HepG2 (cell line): ENCODE results near the gene TFAP2A. TPM values are rescaled to one million over a fixed set of nuclear protein-coding genes. Genes with fewer than 3 reads are reported as not detected.

Experiments used
- ATAC-seq: fragments of 200-7000 bp; cut with Tn5 transposase; 3 replicates; pipeline ENCODE4 v1.9.1; 2020; ENCODE audit warnings: mild to moderate bottlenecking, moderate library complexity
- BruUV-seq: library from RNA; stranded (reverse); fragments of 400-500 nt; replicated peaks from 2 replicates; lab custom pipeline; 2021; lab: Mats Ljungman, UMichigan
- CTCF ChIA-PET: fragments of 300-600 bp; formaldehyde crosslinking; extraction: SDS; loops from one replicate; lab custom pipeline; 2021; ENCODE audit warnings: low total read pairs, inconsistent platforms, low intra/inter-chr PET ratio; lab: Yijun Ruan, JAX
- POLR2A ChIA-PET: fragments of 350-600 bp; sonication (Branson Sonifier 250); formaldehyde crosslinking; loops from one replicate; lab custom pipeline; 2020; ENCODE audit warnings: antibody characterized with exemption, inconsistent platforms; lab: Yijun Ruan, JAX
- DNase-seq: peaks from one replicate; pipeline ENCODE4 v3.0.0-alpha.2; 2015; ENCODE audit warnings: low spot score
- FAIRE-seq: peaks from 3 replicates; lab custom pipeline; 2011; peaks lifted over from hg19 to GRCh38; lab: Jason Lieb, UNC
- H2AFZ ChIP-seq: one replicate; pipeline ENCODE4 v1.6.1; 2011; ENCODE audit warnings: low read length, inconsistent platforms
- H3K27ac ChIP-seq: fragments of 300-600 bp; 3 replicates; pipeline ENCODE4 v1.8.0; 2011; ENCODE audit warnings: mixed run types, mild to moderate bottlenecking, mixed read lengths, low read length, inconsistent platforms; ENCODE audit not compliant: insufficient read depth; ENCODE audit errors: extremely low read length
- H3K27me3 ChIP-seq, 2 experiments: fragments of 200-600 bp in 1 of 2; 2 replicates in 1 of 2; 3 replicates in 1 of 2; pipeline versions ENCODE4 v1.6.0 to v1.8.0; 2011; ENCODE audit warnings: low read length in 2 of 2, mild to moderate bottlenecking in 2 of 2, moderate library complexity in 2 of 2, inconsistent platforms in 1 of 2; ENCODE audit not compliant: insufficient read depth in 2 of 2, control insufficient read depth in 1 of 2
- H3K36me3 ChIP-seq, 2 experiments: fragments of 200-600 bp in 1 of 2; replicated peaks in 1 of 2; 2 replicates in 1 of 2; 3 replicates in 1 of 2; pipeline versions ENCODE4 v1.5.1 to v1.8.0; 2011; ENCODE audit warnings: low read length in 2 of 2, inconsistent platforms in 1 of 2; ENCODE audit not compliant: insufficient read depth in 2 of 2, control insufficient read depth in 1 of 2
- H3K4me1 ChIP-seq: 2 replicates; pipeline ENCODE4 v1.5.1; 2012; ENCODE audit warnings: low read length, inconsistent platforms; ENCODE audit not compliant: insufficient read depth
- H3K4me2 ChIP-seq: 2 replicates; pipeline ENCODE4 v1.6.0; 2011; ENCODE audit warnings: low read depth, low read length, inconsistent platforms
- H3K4me3 ChIP-seq, 3 experiments: fragments of 200-600 bp in 1 of 3; sonication (generic), shearing (Covaris generic) in 1 of 3; replicated peaks in 1 of 3; 2 replicates each; pipeline ENCODE4 v1.5.1; 2011 to 2016; ENCODE audit warnings: low read length in 3 of 3, inconsistent platforms in 2 of 3, low read depth in 2 of 3, mild to moderate bottlenecking in 2 of 3, control low read depth in 1 of 3, mixed read lengths in 1 of 3; ENCODE audit not compliant: insufficient read depth in 1 of 3
- H3K79me2 ChIP-seq: one replicate; pipeline ENCODE4 v1.6.1; 2011; ENCODE audit warnings: low read length, inconsistent platforms; ENCODE audit not compliant: insufficient read depth
- H3K9ac ChIP-seq: 2 replicates; pipeline ENCODE4 v1.6.0; 2011; ENCODE audit warnings: mild to moderate bottlenecking, low read depth, low read length, inconsistent platforms; ENCODE audit not compliant: insufficient read depth
- H3K9me3 ChIP-seq: 2 replicates; pipeline ENCODE4 v1.5.1; 2012; ENCODE audit warnings: mild to moderate bottlenecking, low read length
- H4K20me1 ChIP-seq: 2 replicates; pipeline ENCODE4 v1.6.0; 2011; ENCODE audit warnings: inconsistent platforms, mild to moderate bottlenecking, low read length, moderate library complexity; ENCODE audit not compliant: insufficient read depth
- CHD2 ChIP-seq: IDR thresholded peaks from 2 replicates; pipeline ENCODE4 v1.6.1; 2011; ENCODE audit warnings: low read depth, low read length, improper control_type of control experiment
- DNMT3B ChIP-seq: conservative IDR thresholded peaks from 2 replicates; pipeline ENCODE4 v1.6.1; 2016; ENCODE audit warnings: missing biosample characterization, control low read depth
- DR1 ChIP-seq: sonication (generic); formaldehyde crosslinking; IDR thresholded peaks from 2 replicates; pipeline ENCODE4 v1.8.0; 2021; ENCODE audit warnings: mild to moderate bottlenecking, missing genetic modification reagents, inconsistent platforms
- MXI1 ChIP-seq: IDR thresholded peaks from 3 replicates; pipeline ENCODE4 v1.6.1; 2012; ENCODE audit warnings: low read depth, low read length, inconsistent platforms, borderline replicate concordance
- POLR2G ChIP-seq: fragments of 200-400 bp; formaldehyde crosslinking; IDR thresholded peaks from 2 replicates; pipeline ENCODE4 v1.6.1; 2018; ENCODE audit warnings: mild to moderate bottlenecking, low read depth, low read length, moderate library complexity
- SPEN ChIP-seq: sonication (generic); formaldehyde crosslinking; IDR thresholded peaks from 2 replicates; pipeline ENCODE4 v1.5.1; 2020; ENCODE audit warnings: low read depth, mild to moderate bottlenecking, missing genetic modification reagents
- ZNF12 ChIP-seq: sonication (generic); formaldehyde crosslinking; IDR thresholded peaks from 2 replicates; pipeline ENCODE4 v1.5.0; 2020; ENCODE audit warnings: missing genetic modification reagents
- ZNF512B ChIP-seq: sonication (generic); formaldehyde crosslinking; IDR thresholded peaks from 2 replicates; pipeline ENCODE4 v1.5.1; 2020; ENCODE audit warnings: missing genetic modification reagents, mild to moderate bottlenecking, borderline replicate concordance
- WGBS: methylation state at CpG from one replicate; pipeline ENCODE4 v1.1.6; 2017; ENCODE audit warnings: low lambda C conversion rate; 5-methylcytosine and 5-hydroxymethylcytosine counted together
- in situ Hi-C: cut with HindIII; loops from 2 replicates; pipeline ENCODE4 v1.10.0; 2017; ENCODE audit warnings: low pct_unique_long_range_greater_than_20kb; ENCODE audit not compliant: extremely low pct_ligation_motif_present
- intact Hi-C: fragments of 100-400 bp; cut with micrococcal nuclease; formaldehyde crosslinking; loops from one replicate; pipeline ENCODE4 v1.10.0; 2022; ENCODE audit not compliant: unreplicated experiment
- polyA plus RNA-seq, 8 experiments: library from polyadenylated mRNA; depleted of rRNA in 3 of 8; stranded (reverse) in 7 of 8; unstranded in 1 of 8; fragments of >200 nt; fragmentation: Illumina TruSeq in 4 of 8; extraction: Trizol in 4 of 8; gene quantifications; 2 replicates each; pipeline versions ENCODE4 v1.2.1 to v1.2.3, GENCODE V29; 2011 to 2016; ENCODE audit warnings: low read depth in 4 of 8, missing spikeins in 1 of 8, mixed read lengths in 1 of 8; ENCODE audit not compliant: insufficient read depth in 1 of 8
- total RNA-seq, 5 experiments: library from RNA; depleted of rRNA; stranded (reverse); fragments of >200 nt; fragmentation: Illumina TruSeq; extraction: Trizol; gene quantifications; 2 replicates each; pipeline ENCODE4 v1.2.3, GENCODE V29; 2016; ENCODE audit warnings: low read depth in 1 of 5
- TF ChIP-seq, protein P1 (sequence below): sonication (generic); formaldehyde crosslinking; IDR thresholded peaks from 2 replicates; pipeline ENCODE4 v1.5.1; 2020; ENCODE audit warnings: mild to moderate bottlenecking, missing genetic modification reagents, borderline replicate concordance
- TF ChIP-seq, protein P2 (sequence below): sonication (generic); formaldehyde crosslinking; IDR thresholded peaks from 2 replicates; pipeline ENCODE4 v1.4.0; 2020; ENCODE audit warnings: missing genetic modification reagents
- TF ChIP-seq, protein P3 (sequence below): sonication (generic); formaldehyde crosslinking; IDR thresholded peaks from 2 replicates; pipeline ENCODE4 v1.5.0; 2020; ENCODE audit warnings: missing genetic modification reagents

Gene TFAP2A
- total and polyA plus RNA-seq, 2 of the 13 experiments (the other 11 are each of a cell fraction or from before 2014, with no cell fraction given): not detected

DNA sequence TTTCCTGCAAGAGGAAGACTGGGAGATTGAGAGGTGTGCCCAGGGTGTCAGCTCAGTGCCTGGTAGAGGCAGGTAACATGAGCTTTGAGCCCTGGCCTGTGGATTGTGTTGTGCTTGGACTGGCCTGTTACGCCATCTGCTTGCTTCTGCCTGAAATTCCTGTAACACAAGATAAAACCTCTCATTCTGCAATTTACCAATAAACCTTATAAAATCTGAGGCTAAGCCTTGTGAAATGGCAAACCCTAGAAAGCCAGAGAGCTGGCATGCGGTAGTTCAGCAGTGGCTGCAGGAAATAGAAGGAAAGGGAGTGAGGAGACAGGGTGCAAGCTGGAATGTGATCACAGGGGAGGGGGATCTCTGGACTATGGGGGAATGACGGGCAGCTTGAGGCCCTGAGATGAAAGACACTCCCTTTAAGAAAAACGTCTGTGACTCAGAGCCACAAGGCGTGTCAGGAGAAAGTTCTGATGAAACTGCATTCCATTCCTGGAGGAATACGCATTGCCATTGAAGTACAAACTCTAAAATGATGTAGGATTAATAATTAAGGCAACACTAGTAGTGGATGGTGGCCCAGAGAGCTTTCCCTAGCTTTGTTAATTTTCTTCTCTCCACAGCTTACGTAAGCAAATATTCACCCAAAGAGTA is 26.3 kb upstream of the TFAP2A start (continued):
- TF ChIP-seq, protein P1, sequence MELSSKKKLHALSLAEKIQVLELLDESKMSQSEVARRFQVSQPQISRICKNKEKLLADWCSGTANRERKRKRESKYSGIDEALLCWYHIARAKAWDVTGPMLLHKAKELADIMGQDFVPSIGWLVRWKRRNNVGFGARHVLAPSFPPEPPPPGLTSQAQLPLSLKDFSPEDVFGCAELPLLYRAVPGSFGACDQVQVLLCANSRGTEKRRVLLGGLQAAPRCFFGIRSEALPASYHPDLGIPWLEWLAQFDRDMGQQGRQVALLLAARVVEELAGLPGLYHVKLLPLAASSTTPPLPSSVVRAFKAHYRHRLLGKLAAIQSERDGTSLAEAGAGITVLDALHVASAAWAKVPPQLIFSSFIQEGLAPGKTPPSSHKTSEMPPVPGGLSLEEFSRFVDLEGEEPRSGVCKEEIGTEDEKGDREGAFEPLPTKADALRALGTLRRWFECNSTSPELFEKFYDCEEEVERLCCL (CRISPR knock-in tag): no peak
- TF ChIP-seq DNMT3B (CRISPR knock-in tag) (no peak), ZNF512B (CRISPR knock-in tag) (no peak)

- H3K4me1 ChIP-seq: peaks cover 17% of the 10 kb centered on the region
- DNase-seq (no peak), FAIRE-seq (no peak), ATAC-seq (no peak)
- no peak overlapping the region for H3K27ac ChIP-seq
- TF ChIP-seq, protein P2, sequence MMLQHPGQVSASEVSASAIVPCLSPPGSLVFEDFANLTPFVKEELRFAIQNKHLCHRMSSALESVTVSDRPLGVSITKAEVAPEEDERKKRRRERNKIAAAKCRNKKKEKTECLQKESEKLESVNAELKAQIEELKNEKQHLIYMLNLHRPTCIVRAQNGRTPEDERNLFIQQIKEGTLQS (CRISPR knock-in tag): no peak
- TF ChIP-seq SPEN (CRISPR knock-in tag) (no peak), POLR2G (no peak), DR1 (CRISPR knock-in tag) (no peak), MXI1 (no peak), CHD2 (no peak), ZNF12 (no peak)
- TF ChIP-seq, protein P3, sequence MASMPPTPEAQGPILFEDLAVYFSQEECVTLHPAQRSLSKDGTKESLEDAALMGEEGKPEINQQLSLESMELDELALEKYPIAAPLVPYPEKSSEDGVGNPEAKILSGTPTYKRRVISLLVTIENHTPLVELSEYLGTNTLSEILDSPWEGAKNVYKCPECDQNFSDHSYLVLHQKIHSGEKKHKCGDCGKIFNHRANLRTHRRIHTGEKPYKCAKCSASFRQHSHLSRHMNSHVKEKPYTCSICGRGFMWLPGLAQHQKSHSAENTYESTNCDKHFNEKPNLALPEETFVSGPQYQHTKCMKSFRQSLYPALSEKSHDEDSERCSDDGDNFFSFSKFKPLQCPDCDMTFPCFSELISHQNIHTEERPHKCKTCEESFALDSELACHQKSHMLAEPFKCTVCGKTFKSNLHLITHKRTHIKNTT (CRISPR knock-in tag): no peak
- no peaks in the 10 kb centered on the region; a peak in 1 of 5 replicates for H3K27me3 ChIP-seq
- H2AFZ ChIP-seq: no peak overlapping the region
- in situ Hi-C loops (loop anchor here (10.0 to 25.0 kb wide), 6 partner anchors 183 to 1901 kb away; no protein-coding TSS in a partner anchor), intact Hi-C loops (loop anchor here (5.0 kb wide), 1 partner anchor 1731 kb away; no protein-coding TSS in a partner anchor)
- H3K36me3 ChIP-seq: no peaks in the 10 kb centered on the region
- H3K4me3 ChIP-seq: no peak overlapping the region
- no peaks in the 10 kb centered on the region for H3K79me2 ChIP-seq
- WGBS: 13% methylated on average over 3 of the region's 3 CpGs
- no peak overlapping the region for H3K4me2 ChIP-seq
- no peak overlapping the region for H3K9ac ChIP-seq
- POLR2A ChIA-PET: no interaction called here
- no TSS peak for BruUV-seq
- CTCF ChIA-PET: no interaction called here
- no peaks in the 10 kb centered on the region for H4K20me1 ChIP-seq
- H3K9me3 ChIP-seq: no peaks in the 10 kb centered on the region
Measured at GRCh38 chr6:10437891-10438290, 23.0 kb upstream of the TFAP2A start.
